Kidney (tissue), 14 donors: ENCODE results near the gene BCKDHB. TPM values are rescaled to one million over a fixed set of nuclear protein-coding genes. Genes with fewer than 3 reads are reported as not detected.

ENCODE experiments used
- DNase-seq, 5 donors: peaks; one replicate each; pipeline ENCODE4 v3.0.0-alpha.2; 2013 to 2020
- FAIRE-seq: peaks from 2 replicates; lab custom pipeline; 2012; peaks lifted over from hg19 to GRCh38; lab: Jason Lieb, UNC
- H3K27ac ChIP-seq, 2 donors: one replicate each; pipeline ENCODE4 v1.7.0; 2013; ENCODE audit warnings: low read depth in 2 of 2, low read length in 2 of 2, inconsistent platforms in 1 of 2
- H3K27me3 ChIP-seq: one replicate; pipeline ENCODE4 v1.7.1; 2013; ENCODE audit warnings: low read length, inconsistent platforms; ENCODE audit not compliant: control insufficient read depth, insufficient read depth
- H3K36me3 ChIP-seq, 3 donors: one replicate each; pipeline versions ENCODE4 v1.7.0 to v1.7.1; 2013; ENCODE audit warnings: low read length in 3 of 3, control low read depth in 1 of 3, inconsistent platforms in 1 of 3; ENCODE audit not compliant: insufficient read depth in 3 of 3, control insufficient read depth in 2 of 3
- H3K4me1 ChIP-seq, 3 donors: one replicate each; pipeline versions ENCODE4 v1.7.0 to v1.7.1; 2013; ENCODE audit warnings: low read length in 3 of 3, inconsistent platforms in 1 of 3, low read depth in 1 of 3; ENCODE audit not compliant: control insufficient read depth in 2 of 3, insufficient read depth in 2 of 3
- H3K4me3 ChIP-seq, 3 donors: one replicate each; pipeline versions ENCODE4 v1.7.0 to v1.8.1; 2013; ENCODE audit warnings: low read length in 3 of 3, control low read depth in 1 of 3, inconsistent platforms in 1 of 3
- H3K9ac ChIP-seq, 3 donors: one replicate each; pipeline versions ENCODE4 v1.7.0 to v1.7.1; 2013; ENCODE audit warnings: low read length in 3 of 3, control low read depth in 1 of 3, inconsistent platforms in 1 of 3
- H3K9me3 ChIP-seq, 3 donors: one replicate each; pipeline versions ENCODE4 v1.7.0 to v1.7.1; 2013; ENCODE audit warnings: low read length in 3 of 3, control low read depth in 1 of 3, inconsistent platforms in 1 of 3; ENCODE audit not compliant: control insufficient read depth in 2 of 3, insufficient read depth in 1 of 3
- intact Hi-C: fragments of 100-400 bp; cut with DNase I; formaldehyde crosslinking; loops from one replicate; pipeline ENCODE4 v1.11.1; 2022
- polyA plus RNA-seq: library from polyadenylated mRNA; stranded (reverse); fragments of 350-450 nt; fragmentation: Illumina TruSeq; extraction: RNeasy Lipid Tissue Mini Kit (QIAGEN cat#74804); gene quantifications from one replicate; pipeline ENCODE4 v1.2.3, GENCODE V29; 2014; ENCODE audit warnings: low read depth, low replicate concordance; ENCODE audit not compliant: insufficient read depth
- total RNA-seq: library from RNA; stranded (reverse); fragmentation: NEBNext Ultra II Directional; extraction: Animal tissue kit (Norgen Biotek cat#: 25700); gene quantifications from one replicate; pipeline ENCODE4 v1.2.1, GENCODE V29; 2021
- TF ChIP-seq, protein P1 (sequence below): IDR thresholded peaks from 3 replicates; pipeline ENCODE4 v1.5.1; 2012; ENCODE audit warnings: mild to moderate bottlenecking, moderate library complexity, borderline replicate concordance; ENCODE audit not compliant: insufficient read depth; ENCODE audit errors: extremely low read depth
- donor health status: control.
- donor health status: control.
- donor health status: control.
- donor health status: control.
- donor health status: control.
- donor health status: DM: yes; HTN: yes; CAD: no.
- donor health status: Normal renal cell carcinoma (clear cell type).

The BCKDHB gene
- total and polyA plus RNA-seq, 2 donors from 2014 or later = 21.0 to 22.8 TPM

DNA sequence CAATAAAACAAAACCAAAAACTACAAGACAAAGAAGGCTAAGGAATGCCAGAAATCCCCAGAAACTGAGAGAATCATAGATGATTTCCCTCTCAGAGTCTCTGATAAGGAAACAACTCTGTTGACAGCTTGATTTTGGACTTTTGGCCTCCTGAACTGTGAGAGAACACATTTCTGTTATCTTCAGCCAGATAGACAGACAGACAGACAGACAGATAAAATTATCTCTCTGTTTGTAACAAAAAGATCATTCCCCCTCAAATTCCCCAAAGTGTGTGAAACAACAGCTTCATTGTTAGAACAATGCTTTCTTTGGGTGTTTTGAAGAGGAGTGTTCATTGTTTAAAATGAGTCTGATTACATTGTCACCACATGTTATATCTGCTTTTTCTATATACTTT, 148.2 kb downstream of the BCKDHB start:
- no peaks in the 10 kb centered on the region for H3K27me3 ChIP-seq
- no peaks in the 10 kb centered on the region for H3K4me1 ChIP-seq
- no peak for FAIRE-seq

DNA sequence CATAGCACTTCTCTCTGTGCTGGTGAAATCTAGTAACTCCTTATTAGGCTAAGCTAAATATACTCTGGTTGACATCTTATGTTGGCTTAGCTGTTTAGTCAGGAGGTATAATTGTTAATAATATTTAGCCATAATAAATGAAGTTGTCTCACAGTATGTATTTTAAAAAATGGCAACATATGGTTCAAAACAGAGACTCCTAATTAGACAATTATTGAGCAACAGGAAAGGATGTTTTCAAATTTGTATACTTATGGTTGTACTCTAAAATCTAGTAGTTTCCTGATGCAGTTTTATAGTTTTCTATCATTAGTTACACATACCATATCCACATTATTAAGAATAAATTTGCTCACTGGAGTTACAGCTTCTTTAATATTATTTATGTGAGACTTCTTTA, 150.2 kb downstream of the BCKDHB start:
- Histone ChIP-seq H3K4me3 (no peak overlapping the region), H3K36me3 (no peaks in the 10 kb centered on the region), H3K27me3 (no peaks in the 10 kb centered on the region), H3K9me3 (no peaks in the 10 kb centered on the region), H3K9ac (no peak overlapping the region), H3K27ac (no peak overlapping the region), H3K4me1 (no peaks in the 10 kb centered on the region)
- FAIRE-seq (no peak), DNase-seq (no peak)
- intact Hi-C loops = no loop called here
- TF ChIP-seq, protein P1, sequence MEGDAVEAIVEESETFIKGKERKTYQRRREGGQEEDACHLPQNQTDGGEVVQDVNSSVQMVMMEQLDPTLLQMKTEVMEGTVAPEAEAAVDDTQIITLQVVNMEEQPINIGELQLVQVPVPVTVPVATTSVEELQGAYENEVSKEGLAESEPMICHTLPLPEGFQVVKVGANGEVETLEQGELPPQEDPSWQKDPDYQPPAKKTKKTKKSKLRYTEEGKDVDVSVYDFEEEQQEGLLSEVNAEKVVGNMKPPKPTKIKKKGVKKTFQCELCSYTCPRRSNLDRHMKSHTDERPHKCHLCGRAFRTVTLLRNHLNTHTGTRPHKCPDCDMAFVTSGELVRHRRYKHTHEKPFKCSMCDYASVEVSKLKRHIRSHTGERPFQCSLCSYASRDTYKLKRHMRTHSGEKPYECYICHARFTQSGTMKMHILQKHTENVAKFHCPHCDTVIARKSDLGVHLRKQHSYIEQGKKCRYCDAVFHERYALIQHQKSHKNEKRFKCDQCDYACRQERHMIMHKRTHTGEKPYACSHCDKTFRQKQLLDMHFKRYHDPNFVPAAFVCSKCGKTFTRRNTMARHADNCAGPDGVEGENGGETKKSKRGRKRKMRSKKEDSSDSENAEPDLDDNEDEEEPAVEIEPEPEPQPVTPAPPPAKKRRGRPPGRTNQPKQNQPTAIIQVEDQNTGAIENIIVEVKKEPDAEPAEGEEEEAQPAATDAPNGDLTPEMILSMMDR = no peak

More for the DNA sequence above, 148.2 kb downstream of the BCKDHB start:
- H3K9me3 ChIP-seq = no peaks in the 10 kb centered on the region
- no peak for DNase-seq
- H3K9ac ChIP-seq = no peak overlapping the region
- H3K4me3 ChIP-seq = no peak overlapping the region
- TF ChIP-seq, protein P1 = no peak
- no peak overlapping the region for H3K27ac ChIP-seq
- no peaks in the 10 kb centered on the region for H3K36me3 ChIP-seq
- intact Hi-C loops = no loop called here

DNA sequence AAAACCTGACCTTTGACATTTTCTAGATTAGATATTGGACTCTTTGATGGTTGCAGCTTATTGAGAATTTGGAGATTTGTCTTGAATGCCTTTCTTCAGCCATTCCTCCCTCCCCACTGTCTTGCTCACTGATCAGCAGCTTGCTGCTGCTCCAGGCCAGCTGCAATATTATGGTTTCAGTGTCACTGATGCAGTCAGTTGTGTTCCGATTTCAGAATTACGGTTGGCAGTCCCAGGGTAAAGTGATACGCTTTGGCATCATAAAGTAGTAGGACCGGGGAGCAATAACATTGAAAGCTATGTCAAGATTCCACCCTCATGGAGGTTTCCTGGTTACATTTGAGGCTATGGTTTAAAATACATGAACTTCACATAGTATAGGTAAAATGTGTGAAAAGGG, 152.6 kb downstream of the BCKDHB start:
- Histone ChIP-seq H3K4me3 (no peak overlapping the region), H3K36me3 (no peaks in the 10 kb centered on the region), H3K4me1 (no peaks in the 10 kb centered on the region), H3K9me3 (no peaks in the 10 kb centered on the region), H3K9ac (no peak overlapping the region), H3K27ac (no peak overlapping the region), H3K27me3 (no peaks in the 10 kb centered on the region)
- TF ChIP-seq, protein P1 = no peak
- FAIRE-seq (no peak), DNase-seq (peak in 3 of 5 donors; percentile 45 to 65 (median 50))
- intact Hi-C loops = no loop called here

DNA sequence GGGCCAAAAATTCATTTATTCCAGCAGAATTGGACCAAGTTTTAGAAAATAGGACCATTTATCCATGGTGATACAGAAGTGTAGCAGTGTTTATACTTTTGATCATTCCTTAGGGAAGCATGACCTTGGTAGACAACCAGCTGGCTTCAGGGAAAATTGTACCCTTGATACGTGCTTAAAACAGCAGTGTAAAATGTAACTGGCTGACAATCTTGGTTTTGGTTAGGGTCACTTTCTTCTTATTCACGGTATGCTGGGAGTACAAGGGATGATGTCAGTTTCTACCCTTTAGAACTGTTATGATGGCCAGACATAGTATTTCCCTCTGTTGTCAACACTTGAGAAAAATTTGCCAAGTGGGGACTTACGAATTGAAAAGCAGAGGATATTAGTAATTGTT, 157.1 kb downstream of the BCKDHB start:
- no peak overlapping the region for H3K9ac ChIP-seq
- no peaks in the 10 kb centered on the region for H3K27me3 ChIP-seq
- FAIRE-seq = no peak
- H3K4me1 ChIP-seq = no peaks in the 10 kb centered on the region
- intact Hi-C loops = no loop called here
- DNase-seq = no peak
- no peak overlapping the region for H3K4me3 ChIP-seq
- TF ChIP-seq, protein P1 = no peak
- no peak overlapping the region for H3K27ac ChIP-seq
- H3K9me3 ChIP-seq = no peaks in the 10 kb centered on the region
- H3K36me3 ChIP-seq = no peaks in the 10 kb centered on the region
